ENCODE results near the gene DENND5A.
"Not testable (repeated sequence)": the region's sequence is repeated elsewhere in the genome, so short reads cannot be mapped to it uniquely, and the experiment has no call there.

Gene DENND5A

DNA sequence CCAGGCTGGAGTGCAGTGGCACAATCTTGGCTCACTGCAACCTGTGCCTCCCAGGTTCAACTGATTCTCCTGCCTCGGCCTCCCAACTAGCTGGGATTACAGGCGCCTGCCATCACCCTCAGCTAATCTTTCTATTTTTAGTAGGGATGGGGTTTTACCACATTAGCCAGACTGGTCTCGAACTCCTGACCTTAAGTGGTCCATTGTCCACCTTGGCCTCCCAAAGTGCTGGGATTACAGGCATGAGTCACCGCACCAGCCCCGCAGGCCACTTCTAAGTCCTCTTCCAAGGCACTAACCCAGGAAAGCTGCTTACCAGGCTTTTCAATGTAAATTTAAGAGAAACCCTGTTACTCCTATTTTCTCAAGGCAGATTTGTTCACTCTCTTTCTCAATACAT, 50.4 kb downstream of the DENND5A start:
- ChIA-PET POLR2A (no interaction called here), CTCF (no interaction called here)
- TF ChIP-seq NFRKB (IDR thresholded peaks at IDR 0.05) (no peak), ZNF384 (IDR thresholded peaks at IDR 0.05) (no peak), ELF4 (IDR thresholded peaks at IDR 0.05) (no peak), SP1 (IDR thresholded peaks at IDR 0.05) (no peak), FOXM1 (IDR thresholded peaks at IDR 0.05; ENCODE audit: borderline replicate concordance) (no peak), CTBP1 (IDR thresholded peaks at IDR 0.05; ENCODE audit: borderline replicate concordance) (no peak)
- no peak for DNase-seq (ENCODE audit: extremely low spot score)

- ChIA-PET CTCF (no interaction called here), POLR2A (no interaction called here)
- TF ChIP-seq BHLHE40 (IDR thresholded peaks at IDR 0.05; ENCODE audit: borderline replicate concordance) (no peak), FOXK2 (IDR thresholded peaks at IDR 0.05) (no peak), NFRKB (IDR thresholded peaks at IDR 0.05) (no peak), ZNF384 (IDR thresholded peaks at IDR 0.05) (no peak), LEF1 (IDR thresholded peaks at IDR 0.05; ENCODE audit: borderline replicate concordance) (no peak)
- no peak for DNase-seq (ENCODE audit: extremely low spot score)
Measured at GRCh38 chr11:9211322-9211721, 53.8 kb downstream of the DENND5A start.

DNA sequence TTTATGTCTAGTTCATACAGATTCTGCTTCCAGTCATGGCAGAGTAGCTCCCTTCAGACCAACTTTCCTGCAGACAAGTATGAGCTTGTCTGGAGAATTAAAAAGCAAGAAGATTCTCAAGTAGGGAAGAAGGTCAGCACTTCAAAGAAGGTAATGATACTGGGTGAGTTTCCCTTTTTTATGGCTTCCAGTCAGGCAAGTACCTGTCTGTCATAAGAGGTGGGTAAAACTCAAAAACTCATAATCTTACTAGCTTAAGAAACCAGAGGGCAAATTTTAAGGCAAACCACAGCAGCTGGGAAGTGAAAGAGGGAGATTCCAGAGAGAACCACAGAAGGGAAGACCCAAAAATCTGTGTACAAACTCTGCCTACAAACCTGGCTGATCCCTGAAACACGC, 54.2 kb downstream of the DENND5A start:
- TF ChIP-seq FOXA1 (IDR thresholded peaks at IDR 0.05) (no peak), SP1 (IDR thresholded peaks at IDR 0.05) (no peak), L3MBTL2 (conservative IDR thresholded peaks at IDR 0.05) (no peak), TARDBP (IDR thresholded peaks at IDR 0.05) (no peak)
- POLR2A ChIA-PET: interaction anchor here (0.9 kb wide), 1 partner anchor 104 kb away, joined by 3 read pairs; the partner anchor contains the start of gene TMEM41B
- DNase-seq (ENCODE audit: extremely low spot score): no peak
- CTCF ChIA-PET: no interaction called here

DNA sequence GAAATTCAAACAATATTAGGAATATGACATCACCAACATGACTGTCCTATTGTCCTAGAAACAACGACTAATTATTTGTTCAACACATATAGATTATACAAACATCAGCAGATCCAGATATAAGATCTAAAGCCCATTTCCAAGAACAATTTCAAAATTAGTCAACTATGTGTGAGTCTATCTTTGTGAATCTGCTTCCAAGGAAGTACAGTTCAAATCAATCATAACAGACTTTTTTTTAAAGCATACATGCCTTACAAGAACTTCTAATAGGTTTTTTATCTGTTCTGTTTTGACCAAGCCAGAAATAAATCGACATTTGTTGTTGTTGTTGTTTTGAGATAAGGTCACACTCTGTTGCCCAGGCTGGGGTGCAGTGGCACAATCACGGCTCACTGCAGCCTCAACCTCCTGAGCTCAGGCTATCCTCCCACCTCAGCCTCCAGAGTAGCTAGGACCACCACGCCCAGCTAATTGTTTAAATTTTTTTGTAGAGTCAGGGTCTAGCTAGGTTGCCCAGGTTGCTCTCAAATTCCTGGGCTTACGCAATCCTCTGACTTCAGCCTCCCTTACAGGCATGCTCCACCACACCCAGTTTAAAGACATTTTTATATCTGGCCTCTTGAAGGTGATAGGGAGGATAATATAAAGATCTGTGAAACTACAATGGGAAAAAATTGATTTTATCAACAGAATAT, 54.8 kb downstream of the DENND5A start:
- CTCF ChIA-PET: no interaction called here
- DNase-seq (ENCODE audit: extremely low spot score): no peak
- POLR2A ChIA-PET: interaction anchor here (0.9 kb wide), 1 partner anchor 105 kb away, joined by 3 read pairs; the partner anchor contains the start of gene TMEM41B
- TF ChIP-seq ZNF384 (IDR thresholded peaks at IDR 0.05) (no peak), FOXK2 (IDR thresholded peaks at IDR 0.05) (no peak), L3MBTL2 (conservative IDR thresholded peaks at IDR 0.05) (no peak), LEF1 (IDR thresholded peaks at IDR 0.05; ENCODE audit: borderline replicate concordance) (no peak), BHLHE40 (IDR thresholded peaks at IDR 0.05; ENCODE audit: borderline replicate concordance) (no peak), FOXM1 (IDR thresholded peaks at IDR 0.05; ENCODE audit: borderline replicate concordance) (no peak), HDGF (IDR thresholded peaks at IDR 0.05; ENCODE audit: borderline replicate concordance) (no peak), TARDBP (IDR thresholded peaks at IDR 0.05) (no peak), ELF4 (IDR thresholded peaks at IDR 0.05) (no peak), FOXA1 (IDR thresholded peaks at IDR 0.05) (no peak), PKNOX1 (IDR thresholded peaks at IDR 0.05) (no peak), CTBP1 (IDR thresholded peaks at IDR 0.05; ENCODE audit: borderline replicate concordance) (no peak)

DNA sequence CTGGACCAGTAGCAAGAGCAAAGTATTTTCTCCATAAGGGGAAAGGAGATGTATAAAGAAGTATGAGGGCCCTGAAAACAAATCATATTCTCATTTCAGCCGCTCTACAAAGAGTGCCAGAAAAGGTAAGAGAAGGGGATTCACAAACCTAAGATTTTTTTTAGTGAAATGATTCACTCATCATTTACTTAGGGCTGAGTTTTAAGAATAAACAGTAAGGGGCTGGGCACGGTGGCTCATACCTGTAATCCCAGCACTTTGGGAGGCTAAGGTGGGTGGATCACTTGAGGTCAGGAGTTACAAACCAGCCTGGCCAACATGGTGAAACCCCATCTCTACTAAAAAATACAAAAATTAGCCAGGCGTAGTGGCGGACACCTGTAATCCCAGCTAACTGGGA, 55.5 kb downstream of the DENND5A start:
- CTCF ChIA-PET: interaction anchor here (0.8 kb wide), 1 partner anchor 297 kb away, joined by 3 read pairs; no protein-coding TSS in a partner anchor
- DNase-seq (ENCODE audit: extremely low spot score); POLR2A ChIA-PET: not testable (repeated sequence)

DNA sequence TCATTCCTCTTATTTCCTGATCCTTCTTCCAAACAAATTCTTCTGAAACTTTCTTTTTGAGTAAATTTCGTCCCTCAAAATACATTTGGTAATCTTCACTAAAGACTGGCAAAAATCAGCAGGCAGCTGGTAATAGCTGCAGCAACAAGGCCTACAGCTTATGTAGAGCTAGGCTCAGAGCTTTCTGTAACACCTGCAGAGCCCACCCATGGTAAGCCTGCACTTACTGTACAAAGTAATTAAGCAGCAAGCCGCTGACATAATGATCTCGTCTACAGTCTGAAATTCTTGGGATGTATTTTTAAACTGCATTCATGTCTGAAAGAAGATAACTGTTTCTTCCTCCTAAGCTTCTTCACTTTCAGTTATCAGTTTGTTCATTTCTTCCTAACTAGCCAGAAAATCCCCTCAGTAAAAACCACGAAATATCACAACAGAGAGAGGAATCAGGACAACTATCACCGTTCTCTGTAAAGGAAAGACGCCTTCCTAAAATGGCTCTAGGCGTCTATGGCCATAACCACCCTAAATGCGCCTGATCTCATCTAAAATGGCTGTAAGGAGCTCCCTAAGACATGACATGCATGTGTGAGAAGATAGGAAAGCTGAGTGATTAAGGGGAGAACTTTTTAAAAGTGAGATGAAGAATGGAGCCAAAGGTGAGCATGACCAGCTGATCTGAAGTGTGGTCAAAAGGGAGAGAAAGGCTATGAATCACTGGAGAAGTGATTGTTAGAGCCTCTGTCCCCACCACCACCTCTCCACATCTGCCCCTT, 56.2 kb downstream of the DENND5A start:
- ChIA-PET POLR2A (no interaction called here), CTCF (interaction anchor here (0.8 kb wide), 1 partner anchor 298 kb away, joined by 3 read pairs; no protein-coding TSS in a partner anchor)
- no peak for DNase-seq (ENCODE audit: extremely low spot score)
- TF ChIP-seq L3MBTL2 (conservative IDR thresholded peaks at IDR 0.05) (no peak), HDGF (IDR thresholded peaks at IDR 0.05; ENCODE audit: borderline replicate concordance) (no peak), SP1 (IDR thresholded peaks at IDR 0.05) (no peak), TARDBP (IDR thresholded peaks at IDR 0.05) (no peak), BHLHE40 (IDR thresholded peaks at IDR 0.05; ENCODE audit: borderline replicate concordance) (no peak), LEF1 (IDR thresholded peaks at IDR 0.05; ENCODE audit: borderline replicate concordance) (no peak), PKNOX1 (IDR thresholded peaks at IDR 0.05) (no peak), ZNF384 (IDR thresholded peaks at IDR 0.05) (no peak), ELF4 (IDR thresholded peaks at IDR 0.05) (no peak), ARNT (IDR thresholded peaks at IDR 0.05) (no peak), SUZ12 (IDR thresholded peaks at IDR 0.05) (no peak), NFRKB (IDR thresholded peaks at IDR 0.05) (no peak), CTBP1 (IDR thresholded peaks at IDR 0.05; ENCODE audit: borderline replicate concordance) (no peak), FOXK2 (IDR thresholded peaks at IDR 0.05) (no peak), FOXM1 (IDR thresholded peaks at IDR 0.05; ENCODE audit: borderline replicate concordance) (no peak), FOXA1 (IDR thresholded peaks at IDR 0.05) (no peak)

GRCh38 chr11:9207229-9207628, 57.9 kb downstream of the DENND5A start:
- POLR2A ChIA-PET: no interaction called here
- TF ChIP-seq FOXM1 (IDR thresholded peaks at IDR 0.05; ENCODE audit: borderline replicate concordance) (no peak), BHLHE40 (IDR thresholded peaks at IDR 0.05; ENCODE audit: borderline replicate concordance) (no peak), TARDBP (IDR thresholded peaks at IDR 0.05) (no peak), NFRKB (IDR thresholded peaks at IDR 0.05) (no peak), SUZ12 (IDR thresholded peaks at IDR 0.05) (no peak), FOXA1 (IDR thresholded peaks at IDR 0.05) (no peak), CTBP1 (IDR thresholded peaks at IDR 0.05; ENCODE audit: borderline replicate concordance) (no peak), LEF1 (IDR thresholded peaks at IDR 0.05; ENCODE audit: borderline replicate concordance) (no peak), ZNF384 (IDR thresholded peaks at IDR 0.05) (no peak), FOXK2 (IDR thresholded peaks at IDR 0.05) (no peak), SP1 (IDR thresholded peaks at IDR 0.05) (no peak), HDGF (IDR thresholded peaks at IDR 0.05; ENCODE audit: borderline replicate concordance) (no peak)
- CTCF ChIA-PET: no interaction called here
- no peak for DNase-seq (ENCODE audit: extremely low spot score)

All from HEK293T (cell line).